ENCODE measurements around the gene DLG5. TPM values are rescaled to one million over a fixed set of nuclear protein-coding genes. Genes with fewer than 3 reads are reported as not detected.

Gene DLG5
- total and polyA plus RNA-seq, 9 of the 15 experiments (the other 6 are each of a cell fraction or from before 2014, with no cell fraction given) = 1.4 to 26.8 (median 11.2) TPM

DNA sequence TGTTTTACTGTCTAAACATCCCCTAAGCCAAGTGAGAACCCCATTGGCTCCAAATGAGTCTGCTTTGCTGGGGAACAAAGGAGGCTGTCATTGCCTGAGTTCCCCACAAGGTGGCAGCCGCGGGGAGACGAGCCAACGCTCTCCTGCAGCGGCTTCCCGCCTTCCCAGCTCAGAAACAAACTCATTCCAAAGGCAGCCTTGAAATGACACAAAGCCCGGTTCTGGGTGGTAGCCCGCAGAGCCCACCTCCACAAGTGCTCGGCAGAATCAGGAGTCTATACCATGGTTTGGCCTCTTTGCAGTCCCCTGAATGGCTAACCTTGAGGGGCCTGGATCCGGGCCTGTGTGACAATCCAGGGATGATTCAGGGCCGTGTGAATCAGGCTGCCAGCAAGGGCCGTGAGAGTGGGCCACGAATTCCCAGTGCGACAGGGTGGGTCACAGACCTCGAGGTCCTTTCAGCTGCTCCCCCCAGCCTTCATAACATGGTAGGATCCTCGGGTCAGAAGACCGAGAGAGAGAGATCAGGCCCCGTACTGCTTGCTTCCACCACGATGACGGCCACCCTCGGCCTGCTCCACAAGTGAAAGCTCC, 79.7 kb downstream of the DLG5 start (continued):
- peak; percentile 77; the same call in 1 of the 2 replicates for TF ChIP-seq RERE (CRISPR knock-in tag; IDR thresholded peaks at IDR 0.05; ENCODE audit: borderline replicate concordance)
- TF ChIP-seq ZNF764 (CRISPR knock-in tag; IDR thresholded peaks at IDR 0.05; ENCODE audit: low read depth) = no peak
- TF ChIP-seq ARNT (IDR thresholded peaks at IDR 0.05) = no peak
- TF ChIP-seq ZNF23 (CRISPR knock-in tag; IDR thresholded peaks at IDR 0.05) = no peak
- TF ChIP-seq ZNF766 (CRISPR knock-in tag; conservative IDR thresholded peaks at IDR 0.05) = no peak
- no peak for TF ChIP-seq PURB (CRISPR knock-in tag; IDR thresholded peaks at IDR 0.05; ENCODE audit: low read depth)
- no peak for TF ChIP-seq NFE2 (IDR thresholded peaks at IDR 0.05; ENCODE audit: low read depth)
- no peak for TF ChIP-seq ZNF717 (CRISPR knock-in tag; IDR thresholded peaks at IDR 0.05)
- TF ChIP-seq, protein P1, sequence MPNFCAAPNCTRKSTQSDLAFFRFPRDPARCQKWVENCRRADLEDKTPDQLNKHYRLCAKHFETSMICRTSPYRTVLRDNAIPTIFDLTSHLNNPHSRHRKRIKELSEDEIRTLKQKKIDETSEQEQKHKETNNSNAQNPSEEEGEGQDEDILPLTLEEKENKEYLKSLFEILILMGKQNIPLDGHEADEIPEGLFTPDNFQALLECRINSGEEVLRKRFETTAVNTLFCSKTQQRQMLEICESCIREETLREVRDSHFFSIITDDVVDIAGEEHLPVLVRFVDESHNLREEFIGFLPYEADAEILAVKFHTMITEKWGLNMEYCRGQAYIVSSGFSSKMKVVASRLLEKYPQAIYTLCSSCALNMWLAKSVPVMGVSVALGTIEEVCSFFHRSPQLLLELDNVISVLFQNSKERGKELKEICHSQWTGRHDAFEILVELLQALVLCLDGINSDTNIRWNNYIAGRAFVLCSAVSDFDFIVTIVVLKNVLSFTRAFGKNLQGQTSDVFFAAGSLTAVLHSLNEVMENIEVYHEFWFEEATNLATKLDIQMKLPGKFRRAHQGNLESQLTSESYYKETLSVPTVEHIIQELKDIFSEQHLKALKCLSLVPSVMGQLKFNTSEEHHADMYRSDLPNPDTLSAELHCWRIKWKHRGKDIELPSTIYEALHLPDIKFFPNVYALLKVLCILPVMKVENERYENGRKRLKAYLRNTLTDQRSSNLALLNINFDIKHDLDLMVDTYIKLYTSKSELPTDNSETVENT (CRISPR knock-in tag; IDR thresholded peaks at IDR 0.05) = no peak
- TF ChIP-seq NFIX (CRISPR knock-in tag; IDR thresholded peaks at IDR 0.05; ENCODE audit: low read depth) = no peak
- no peak for TF ChIP-seq SFPQ (IDR thresholded peaks at IDR 0.05; ENCODE audit: low read depth, low read length)
- TF ChIP-seq ZNF224 (CRISPR knock-in tag; IDR thresholded peaks at IDR 0.05) = no peak
- no peak for TF ChIP-seq DMBX1 (CRISPR knock-in tag; IDR thresholded peaks at IDR 0.05; ENCODE audit: borderline replicate concordance)
- TF ChIP-seq ZNF184 (CRISPR knock-in tag; IDR thresholded peaks at IDR 0.05) = no peak
- TF ChIP-seq SIRT6 (IDR thresholded peaks at IDR 0.05; ENCODE audit: low read depth, low read length) = no peak
